HG02642 (cell line): ENCODE data around the gene CDH26.

ENCODE experiments used
- ATAC-seq: cut with Tn5 transposase; IDR thresholded peaks from one replicate; pipeline ENCODE4 v1.9.1; 2021; ENCODE audit warnings: mild to moderate bottlenecking; ENCODE audit not compliant: unreplicated experiment, poor library complexity

Gene CDH26

DNA sequence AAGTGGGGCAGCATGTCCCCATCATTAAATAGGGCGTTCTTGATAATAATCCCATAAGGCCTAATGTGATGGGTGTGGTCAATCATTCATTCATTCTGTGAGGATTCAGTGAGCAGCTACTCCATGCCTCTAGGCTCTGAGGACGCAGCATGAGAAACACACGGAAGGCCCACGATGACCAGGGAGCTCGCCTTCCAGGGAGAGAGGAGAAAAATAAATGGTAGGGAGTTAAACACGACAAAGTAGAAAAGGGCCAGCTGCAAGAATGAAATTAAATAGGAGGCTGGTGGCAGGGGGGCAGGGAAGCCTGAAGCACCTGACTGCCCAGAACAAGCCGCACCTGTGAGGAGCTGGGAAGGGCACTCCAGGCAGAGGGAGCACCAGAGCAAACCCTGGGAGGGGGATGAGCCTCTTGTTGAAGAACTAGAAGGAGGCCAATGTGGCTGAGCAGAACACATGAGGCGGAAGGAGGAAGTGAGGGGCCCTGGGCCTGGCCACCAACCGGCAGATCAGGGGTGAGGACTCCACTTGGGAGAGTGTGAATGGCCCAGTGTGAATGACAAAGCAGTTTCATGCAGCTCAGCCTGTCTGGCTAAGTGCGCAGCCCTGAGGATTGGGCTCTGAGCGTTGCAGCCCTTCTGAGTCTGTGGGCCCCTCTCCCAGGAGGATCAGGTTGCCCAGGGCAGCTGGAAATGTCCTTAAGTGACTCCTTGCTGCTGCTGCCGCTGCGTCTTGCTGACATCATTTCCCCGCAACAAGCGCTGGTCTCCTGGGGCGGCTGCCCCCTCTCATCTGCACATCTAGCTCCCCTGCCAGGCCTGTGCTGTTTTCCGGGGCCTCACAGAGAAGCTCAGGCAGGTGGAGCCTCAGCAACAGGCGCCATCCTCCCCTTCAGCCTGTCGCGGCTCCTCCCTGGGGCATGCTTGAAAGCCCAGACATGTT lies 99.9 kb downstream of the CDH26 start:
- no peak for ATAC-seq

DNA sequence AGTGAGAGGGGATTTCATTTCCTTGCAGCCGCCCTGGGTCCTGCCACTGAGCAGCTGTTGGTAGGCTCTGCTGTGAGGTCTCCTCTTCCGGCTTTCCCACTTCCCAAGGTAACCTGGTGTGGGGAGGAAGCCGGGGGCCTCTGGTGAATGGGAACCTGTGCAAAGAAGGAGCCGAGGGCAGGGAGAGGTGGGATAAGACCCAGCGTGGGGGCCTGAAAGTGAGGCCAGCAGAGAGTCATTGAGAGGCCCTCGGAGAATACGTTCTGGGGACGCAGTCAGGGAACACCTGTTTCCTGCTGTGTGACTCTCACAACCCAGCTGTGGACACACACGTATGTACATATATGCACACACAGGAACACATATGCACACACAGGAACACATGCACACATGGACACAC lies 100.7 kb downstream of the CDH26 start:
- ATAC-seq, result no peak

DNA sequence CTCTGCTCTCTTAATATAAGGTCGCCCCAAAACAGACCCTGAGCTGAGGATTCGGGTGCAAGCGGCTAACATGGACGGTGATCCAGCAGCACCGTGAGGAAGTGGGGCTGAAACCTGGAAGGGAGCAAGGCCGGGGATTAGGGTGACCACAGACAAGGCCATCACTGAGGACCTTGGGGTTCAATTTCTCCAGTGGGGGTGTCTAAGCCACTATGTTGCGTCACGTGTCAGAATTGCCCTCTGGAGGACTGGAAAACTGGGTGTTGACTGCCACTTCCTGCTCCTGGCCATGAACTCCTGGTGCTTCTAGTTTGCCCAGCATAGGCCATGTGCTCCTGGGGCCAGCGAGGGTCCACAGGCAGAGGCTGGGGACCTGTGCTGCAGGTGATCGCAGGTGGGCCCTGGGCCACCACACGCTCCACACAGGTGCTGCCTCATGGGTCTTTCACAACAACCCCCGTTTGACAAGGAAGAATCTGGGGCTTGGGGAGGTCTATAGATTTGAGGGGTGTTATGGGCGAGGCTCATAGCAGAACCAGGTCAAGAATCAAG lies 101.9 kb downstream of the CDH26 start:
- no peak for ATAC-seq

DNA sequence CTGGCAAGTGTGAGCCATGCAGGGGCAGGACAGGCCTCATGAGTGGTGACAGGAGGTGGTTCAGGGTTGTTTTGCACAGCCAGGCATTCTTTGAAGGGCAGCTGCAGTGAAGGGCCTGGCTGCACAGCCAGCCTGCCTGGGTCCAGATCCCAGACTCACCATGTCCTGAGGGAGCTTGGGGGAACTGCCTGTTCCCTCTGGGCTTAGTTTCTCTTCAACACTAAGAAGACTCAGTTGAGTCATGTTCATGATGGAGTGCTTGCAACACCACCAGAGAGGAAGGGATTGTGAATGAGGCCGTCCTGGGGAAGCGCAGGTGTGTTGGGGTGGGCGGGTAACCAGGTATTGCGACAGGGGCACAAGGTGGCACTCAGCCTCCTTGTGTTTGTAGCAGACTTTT lies 102.4 kb downstream of the CDH26 start:
- no peak for ATAC-seq

DNA sequence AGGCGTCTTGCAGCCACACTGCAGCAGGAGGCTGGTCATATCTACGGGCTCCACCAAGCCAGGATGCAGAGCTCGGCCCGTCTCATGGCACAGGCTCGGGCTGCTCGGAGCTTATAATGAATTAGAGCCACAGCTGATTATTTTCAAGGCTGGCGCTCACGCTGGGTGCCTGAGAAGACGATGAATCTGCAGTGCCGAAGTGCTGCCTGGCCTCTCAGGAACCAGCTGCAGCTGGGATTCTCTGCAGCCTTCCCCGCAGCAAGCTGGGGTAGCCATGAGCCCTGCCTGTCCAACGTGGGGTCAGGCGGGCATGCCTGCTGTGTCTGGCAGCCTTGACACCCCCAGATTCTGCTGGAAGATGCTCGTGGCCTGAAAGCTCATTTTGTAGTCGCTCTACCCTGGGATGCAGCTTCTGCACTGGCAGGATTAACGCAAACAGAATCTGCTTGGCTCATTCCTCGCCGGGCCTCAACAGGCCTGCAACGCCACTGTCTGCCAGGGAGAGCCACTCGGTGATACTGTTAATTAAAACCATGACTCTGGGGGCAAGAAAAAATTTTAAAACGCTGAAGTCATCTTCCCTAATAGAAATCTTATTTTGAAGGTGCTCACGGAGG lies 104.3 kb downstream of the CDH26 start:
- ATAC-seq, result no peak

DNA sequence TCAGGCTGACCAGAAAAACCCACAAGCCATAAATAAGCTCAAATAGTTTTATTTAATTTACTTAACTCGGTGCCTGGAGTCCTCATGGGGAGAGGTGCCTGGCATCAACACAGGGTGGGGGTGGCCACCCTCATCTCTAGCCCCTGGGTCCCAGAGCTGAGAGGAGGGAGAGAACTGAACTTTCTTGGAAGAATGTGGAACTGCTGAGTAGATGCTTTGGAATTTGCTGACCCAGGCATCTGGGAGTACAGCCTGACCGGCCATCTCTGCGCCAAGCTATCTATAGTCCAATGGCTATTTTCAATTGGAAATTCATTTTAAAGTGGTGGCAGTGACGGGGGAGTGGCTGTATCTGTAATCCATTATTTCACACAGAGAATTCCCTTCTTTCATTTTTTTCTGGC lies 104.8 kb downstream of the CDH26 start:
- ATAC-seq, result no peak

DNA sequence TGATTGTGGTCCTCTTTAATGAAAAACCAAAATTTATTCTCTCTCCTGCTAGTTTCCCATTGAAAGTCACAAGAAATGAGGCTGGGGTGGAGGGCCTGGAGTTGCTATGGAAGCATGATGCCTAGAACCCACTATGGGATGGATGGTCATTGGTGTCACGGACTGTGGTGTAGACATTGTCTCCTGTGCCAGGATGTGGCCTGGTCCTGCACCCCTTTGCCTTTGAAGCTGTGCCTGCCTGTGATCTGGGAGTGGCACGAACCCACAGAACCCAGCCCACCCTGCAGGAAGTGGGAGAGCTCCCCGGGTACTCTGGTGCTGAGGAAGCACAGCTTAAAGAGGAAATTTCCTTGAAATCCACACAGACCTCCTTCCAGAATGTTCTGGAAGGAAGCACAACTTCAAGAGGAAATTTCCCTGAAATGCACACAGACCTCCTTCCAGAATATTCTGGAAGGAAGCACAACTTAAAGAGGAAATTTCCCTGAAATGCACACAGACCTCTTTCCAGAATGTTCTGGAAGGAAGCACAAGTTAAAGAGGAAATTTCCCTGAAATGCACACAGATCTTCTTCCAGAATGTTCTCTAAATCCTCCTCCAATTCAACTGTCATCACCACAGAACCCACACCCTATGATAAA lies 105.6 kb downstream of the CDH26 start:
- ATAC-seq, result no peak
